ENCODE results near the gene ZFHX3. TPM values are rescaled to one million over a fixed set of nuclear protein-coding genes. Genes with fewer than 3 reads are reported as not detected.

Gene ZFHX3
- total and polyA plus RNA-seq, 2 donors (not counting 1 experiment from before 2014, with no cell fraction given): 0.54 to 6.6 TPM

- CTCF ChIA-PET: interaction anchor here (2.1 kb wide), 1 partner anchor 214 kb away, joined by 5 read pairs; no protein-coding TSS in a partner anchor
- ATAC-seq (ENCODE audit: low read depth) (no peak), DNase-seq (no peak)
- H3K27ac Mint-ChIP-seq: peak overlapping the region; percentile 64
- no peak overlapping the region for H2AFZ ChIP-seq (ENCODE audit: insufficient read depth, low read depth, low read length, poor library complexity, severe bottlenecking)
- no peaks in the 10 kb centered on the region for H3K9me3 ChIP-seq (ENCODE audit: control extremely low read depth in 1 of 3, control insufficient read depth in 2 of 3, insufficient read depth in 1 of 3, low read length in 2 of 3)
- H4K20me1 ChIP-seq (ENCODE audit: control insufficient read depth, insufficient read depth, low read length, poor library complexity, severe bottlenecking): no peaks in the 10 kb centered on the region
- no peak for TF ChIP-seq EZH2 (IDR thresholded peaks at IDR 0.05; ENCODE audit: borderline replicate concordance, insufficient read depth, low read depth, low read length, poor library complexity, severe bottlenecking)
- H3K36me3 ChIP-seq (replicated peaks in 1 of 2; ENCODE audit: control extremely low read depth in 1 of 2, control insufficient read depth in 1 of 2, extremely low read depth in 1 of 2, insufficient read depth in 2 of 2, low read length in 1 of 2): no peaks in the 10 kb centered on the region
- H3K27ac ChIP-seq (ENCODE audit: low read length in 2 of 2): peak overlapping the region in 1 of 2 donors; percentile 37
- H3K4me3 ChIP-seq (ENCODE audit: control extremely low read depth in 1 of 5, extremely low read depth in 1 of 5, insufficient read depth in 1 of 5, low read depth in 2 of 5, low read length in 4 of 5): no peak overlapping the region
- intact Hi-C loops (cut with micrococcal nuclease): loop anchor here (5.0 to 10.0 kb wide), 3 partner anchors 215 to 1248 kb away; partner anchors contain the start of gene PSMD7
- H3K79me2 ChIP-seq (ENCODE audit: control insufficient read depth, insufficient read depth, low read length): no peaks in the 10 kb centered on the region
- POLR2A ChIA-PET: interaction anchor here (1.1 kb wide), 1 partner anchor 14 kb away, joined by 7 read pairs; no protein-coding TSS in a partner anchor
- H3K4me2 ChIP-seq (replicated peaks; ENCODE audit: low read depth, low read length, poor library complexity, severe bottlenecking): no peak overlapping the region
- no peaks in the 10 kb centered on the region for H3K9me3 Mint-ChIP-seq (ENCODE audit: insufficient read depth)
- peaks cover 0 to 6% (median under 1%) of the 10 kb centered on the region in 4 experiments for H3K27me3 ChIP-seq (replicated peaks in 1 of 4; ENCODE audit: control extremely low read depth in 1 of 4, control insufficient read depth in 3 of 4, insufficient read depth in 4 of 4, low read length in 3 of 4)
- H3K4me3 Mint-ChIP-seq: peak overlapping the region; percentile 80
- H3K27me3 Mint-ChIP-seq: peaks cover 8% of the 10 kb centered on the region
- peaks cover 9 to 16% of the 10 kb centered on the region in 2 donors for H3K4me1 ChIP-seq (ENCODE audit: control insufficient read depth in 2 of 2, insufficient read depth in 2 of 2, low read length in 2 of 2)
- peaks cover 21% of the 10 kb centered on the region for H3K4me1 Mint-ChIP-seq
- no peak overlapping the region for H3K9ac ChIP-seq (ENCODE audit: low read length)
- WGBS (ENCODE audit: insufficient coverage): 100% methylated on average over 1 of the region's 4 CpGs
These were observed 1.1 kb downstream of the ZFHX3 start for GRCh38 chr16:73046849-73047214.

DNA sequence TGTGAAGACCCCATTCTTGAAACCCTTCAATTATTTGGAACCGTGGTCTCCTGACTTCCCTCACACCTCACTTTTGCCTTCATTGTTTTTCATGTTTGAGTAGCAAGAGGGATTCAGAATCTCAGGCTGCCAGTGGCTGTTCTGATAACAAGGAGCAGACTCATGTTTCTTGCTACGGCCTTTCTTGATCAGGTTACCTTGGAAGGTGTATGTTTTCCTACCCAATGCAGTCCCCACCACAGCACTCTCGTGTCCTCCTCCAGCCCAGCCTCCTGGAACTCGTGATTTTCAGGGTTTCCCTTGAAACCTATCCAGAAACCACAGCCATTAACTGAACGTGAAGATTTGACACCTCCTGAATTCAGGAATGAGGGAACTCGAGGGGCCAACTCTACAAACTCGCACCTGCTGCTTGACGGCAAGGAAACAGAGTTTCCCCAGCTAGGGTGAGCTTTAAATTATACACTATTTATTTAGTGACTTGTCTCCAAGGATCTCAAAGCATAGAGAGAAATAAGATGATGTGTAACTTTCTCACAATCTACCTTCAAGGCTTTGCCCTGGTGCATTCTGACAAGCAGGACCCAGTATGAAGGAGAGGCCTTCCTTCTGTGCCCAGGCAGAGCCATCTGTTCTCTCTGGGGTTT lies 1.6 kb downstream of the ZFHX3 start:
- peak overlapping the region; percentile 80 for H3K4me3 Mint-ChIP-seq
- Histone ChIP-seq H3K4me2 (replicated peaks; ENCODE audit: low read depth, low read length, poor library complexity, severe bottlenecking) (no peak overlapping the region), H3K9me3 (ENCODE audit: control extremely low read depth in 1 of 3, control insufficient read depth in 2 of 3, insufficient read depth in 1 of 3, low read length in 2 of 3) (no peaks in the 10 kb centered on the region), H3K27me3 (replicated peaks in 1 of 4; ENCODE audit: control extremely low read depth in 1 of 4, control insufficient read depth in 3 of 4, insufficient read depth in 4 of 4, low read length in 3 of 4) (peaks cover 0 to 6% (median under 1%) of the 10 kb centered on the region in 4 experiments), H3K79me2 (ENCODE audit: control insufficient read depth, insufficient read depth, low read length) (no peaks in the 10 kb centered on the region), H3K27ac (ENCODE audit: low read length in 2 of 2) (peak overlapping the region in 1 of 2 donors; percentile 37), H3K36me3 (replicated peaks in 1 of 2; ENCODE audit: control extremely low read depth in 1 of 2, control insufficient read depth in 1 of 2, extremely low read depth in 1 of 2, insufficient read depth in 2 of 2, low read length in 1 of 2) (no peaks in the 10 kb centered on the region), H3K9ac (ENCODE audit: low read length) (no peak overlapping the region), H4K20me1 (ENCODE audit: control insufficient read depth, insufficient read depth, low read length, poor library complexity, severe bottlenecking) (no peaks in the 10 kb centered on the region), H3K4me3 (ENCODE audit: control extremely low read depth in 1 of 5, extremely low read depth in 1 of 5, insufficient read depth in 1 of 5, low read depth in 2 of 5, low read length in 4 of 5) (no peak overlapping the region), H3K4me1 (ENCODE audit: control insufficient read depth in 2 of 2, insufficient read depth in 2 of 2, low read length in 2 of 2) (peaks cover 9 to 16% of the 10 kb centered on the region in 2 donors), H2AFZ (ENCODE audit: insufficient read depth, low read depth, low read length, poor library complexity, severe bottlenecking) (no peak overlapping the region)
- no peak overlapping the region for H3K27ac Mint-ChIP-seq
- POLR2A ChIA-PET: no interaction called here
- no peaks in the 10 kb centered on the region for H3K9me3 Mint-ChIP-seq (ENCODE audit: insufficient read depth)
- intact Hi-C loops (cut with micrococcal nuclease): loop anchor here (5.0 to 10.0 kb wide), 3 partner anchors 214 to 1248 kb away; partner anchors contain the start of gene PSMD7
- CTCF ChIA-PET: interaction anchor here (2.1 kb wide), 1 partner anchor 214 kb away, joined by 5 read pairs; no protein-coding TSS in a partner anchor
- peaks cover 21% of the 10 kb centered on the region for H3K4me1 Mint-ChIP-seq
- peaks cover 8% of the 10 kb centered on the region for H3K27me3 Mint-ChIP-seq
- TF ChIP-seq EZH2 (IDR thresholded peaks at IDR 0.05; ENCODE audit: borderline replicate concordance, insufficient read depth, low read depth, low read length, poor library complexity, severe bottlenecking): no peak
- TF ChIP-seq, protein P1, sequence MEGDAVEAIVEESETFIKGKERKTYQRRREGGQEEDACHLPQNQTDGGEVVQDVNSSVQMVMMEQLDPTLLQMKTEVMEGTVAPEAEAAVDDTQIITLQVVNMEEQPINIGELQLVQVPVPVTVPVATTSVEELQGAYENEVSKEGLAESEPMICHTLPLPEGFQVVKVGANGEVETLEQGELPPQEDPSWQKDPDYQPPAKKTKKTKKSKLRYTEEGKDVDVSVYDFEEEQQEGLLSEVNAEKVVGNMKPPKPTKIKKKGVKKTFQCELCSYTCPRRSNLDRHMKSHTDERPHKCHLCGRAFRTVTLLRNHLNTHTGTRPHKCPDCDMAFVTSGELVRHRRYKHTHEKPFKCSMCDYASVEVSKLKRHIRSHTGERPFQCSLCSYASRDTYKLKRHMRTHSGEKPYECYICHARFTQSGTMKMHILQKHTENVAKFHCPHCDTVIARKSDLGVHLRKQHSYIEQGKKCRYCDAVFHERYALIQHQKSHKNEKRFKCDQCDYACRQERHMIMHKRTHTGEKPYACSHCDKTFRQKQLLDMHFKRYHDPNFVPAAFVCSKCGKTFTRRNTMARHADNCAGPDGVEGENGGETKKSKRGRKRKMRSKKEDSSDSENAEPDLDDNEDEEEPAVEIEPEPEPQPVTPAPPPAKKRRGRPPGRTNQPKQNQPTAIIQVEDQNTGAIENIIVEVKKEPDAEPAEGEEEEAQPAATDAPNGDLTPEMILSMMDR (IDR thresholded peaks at IDR 0.05): no peak
- 37% methylated on average over 3 of the region's 8 CpGs for WGBS (ENCODE audit: insufficient coverage)
- DNase-seq (no peak), ATAC-seq (ENCODE audit: low read depth) (no peak)

All from B cell (primary cell).